H9 (cell line): ENCODE data around the gene DDOST. TPM values are rescaled to one million over a fixed set of nuclear protein-coding genes. Genes with fewer than 3 reads are reported as not detected.

ENCODE experiments used
- DNase-seq: peaks from one replicate; pipeline ENCODE4 v3.0.0-alpha.2; 2017
- H2AFZ ChIP-seq: one replicate; pipeline ENCODE4 v1.6.1; 2013; ENCODE audit warnings: mild to moderate bottlenecking, low read length, control low read depth, moderate library complexity
- H2AK5ac ChIP-seq: 2 replicates; pipeline ENCODE4 v1.6.1; 2013; ENCODE audit warnings: low read length, control low read depth, mixed read lengths; ENCODE audit not compliant: insufficient read length
- H2BK120ac ChIP-seq: one replicate; pipeline ENCODE4 v1.6.1; 2013; ENCODE audit warnings: low read depth, mild to moderate bottlenecking, low read length, control low read depth, inconsistent platforms; ENCODE audit not compliant: poor library complexity, severe bottlenecking
- H2BK12ac ChIP-seq: 2 replicates; pipeline ENCODE4 v1.6.1; 2013; ENCODE audit warnings: low read length, control low read depth, mixed read lengths, low read depth; ENCODE audit not compliant: insufficient read length
- H2BK15ac ChIP-seq: 2 replicates; pipeline ENCODE4 v1.6.1; 2013; ENCODE audit warnings: low read depth, low read length, control low read depth
- H2BK20ac ChIP-seq: one replicate; pipeline ENCODE4 v1.6.1; 2013; ENCODE audit warnings: low read depth, mild to moderate bottlenecking, low read length, control low read depth, inconsistent platforms; ENCODE audit not compliant: poor library complexity, severe bottlenecking
- H2BK5ac ChIP-seq: 2 replicates; pipeline ENCODE4 v1.6.1; 2013; ENCODE audit warnings: low read length, control low read depth, mixed read lengths; ENCODE audit not compliant: insufficient read length
- H3K14ac ChIP-seq: 2 replicates; pipeline ENCODE4 v1.6.1; 2013; ENCODE audit warnings: low read length, control low read depth; ENCODE audit not compliant: insufficient read depth
- H3K18ac ChIP-seq: 2 replicates; pipeline ENCODE4 v1.6.1; 2013; ENCODE audit warnings: low read depth, mild to moderate bottlenecking, mixed read lengths, low read length, control low read depth; ENCODE audit not compliant: insufficient read length
- H3K23ac ChIP-seq: 2 replicates; pipeline ENCODE4 v1.6.1; 2013; ENCODE audit warnings: low read length, control low read depth, mixed read lengths, low read depth; ENCODE audit not compliant: insufficient read length
- H3K23me2 ChIP-seq: 2 replicates; pipeline ENCODE4 v1.6.1; 2013; ENCODE audit warnings: low read depth, mild to moderate bottlenecking, mixed read lengths, low read length, control low read depth; ENCODE audit not compliant: insufficient read length, poor library complexity, severe bottlenecking
- H3K27ac ChIP-seq: 2 replicates; pipeline ENCODE4 v1.5.1; 2013; ENCODE audit warnings: low read length, control low read depth, mixed read lengths, low read depth; ENCODE audit not compliant: insufficient read length
- H3K27me3 ChIP-seq: 2 replicates; pipeline ENCODE4 v1.6.1; 2013; ENCODE audit warnings: low read length, control low read depth, inconsistent platforms; ENCODE audit not compliant: insufficient read depth
- H3K4ac ChIP-seq: 2 replicates; pipeline ENCODE4 v1.6.1; 2013; ENCODE audit warnings: low read depth, mild to moderate bottlenecking, control low read depth, inconsistent platforms, low read length, moderate library complexity
- H3K4me1 ChIP-seq: 2 replicates; pipeline ENCODE4 v1.6.1; 2013; ENCODE audit warnings: low read length, control low read depth, inconsistent platforms; ENCODE audit not compliant: insufficient read depth
- H3K4me2 ChIP-seq: 2 replicates; pipeline ENCODE4 v1.6.1; 2013; ENCODE audit warnings: low read length, control low read depth, mixed read lengths; ENCODE audit not compliant: insufficient read length, insufficient read depth
- H3K56ac ChIP-seq: 2 replicates; pipeline ENCODE4 v1.6.1; 2013; ENCODE audit warnings: low read depth, mild to moderate bottlenecking, mixed read lengths, low read length, control low read depth; ENCODE audit not compliant: insufficient read length
- H3K79me1 ChIP-seq: 2 replicates; pipeline ENCODE4 v1.6.1; 2013; ENCODE audit warnings: low read depth, mild to moderate bottlenecking, moderate library complexity, low read length, control low read depth, inconsistent platforms; ENCODE audit not compliant: insufficient read depth, poor library complexity, severe bottlenecking
- H3K79me2 ChIP-seq: 2 replicates; pipeline ENCODE4 v1.6.1; 2013; ENCODE audit warnings: low read length, control low read depth, inconsistent platforms; ENCODE audit not compliant: insufficient read depth
- H3K9ac ChIP-seq: 2 replicates; pipeline ENCODE4 v1.6.1; 2013; ENCODE audit warnings: low read length, control low read depth, mixed read lengths; ENCODE audit not compliant: insufficient read length; ENCODE audit errors: extremely low read depth
- H3K9me3 ChIP-seq: one replicate; pipeline ENCODE4 v1.6.1; 2013; ENCODE audit warnings: low read depth, low read length, inconsistent platforms; ENCODE audit not compliant: control insufficient read depth
- H3T11ph ChIP-seq: one replicate; pipeline ENCODE4 v1.6.1; 2013; ENCODE audit warnings: mild to moderate bottlenecking, low read length, control low read depth, inconsistent platforms
- H4K20me1 ChIP-seq: one replicate; pipeline ENCODE4 v1.6.1; 2013; ENCODE audit not compliant: control insufficient read depth, insufficient read length, insufficient read depth
- H4K5ac ChIP-seq: 2 replicates; pipeline ENCODE4 v1.6.1; 2013; ENCODE audit warnings: low read depth, mild to moderate bottlenecking, mixed read lengths, low read length, control low read depth; ENCODE audit not compliant: insufficient read length
- H4K8ac ChIP-seq: replicated peaks from 2 replicates; pipeline ENCODE4 v1.6.1; 2013; ENCODE audit warnings: low read length, control low read depth, mixed read lengths, low read depth; ENCODE audit not compliant: insufficient read length
- H4K91ac ChIP-seq: 2 replicates; pipeline ENCODE4 v1.6.1; 2013; ENCODE audit warnings: low read depth, mild to moderate bottlenecking, moderate library complexity, mixed read lengths, low read length, control low read depth; ENCODE audit not compliant: insufficient read length
- H3K27ac Mint-ChIP-seq, 3 experiments: 2 replicates in 2 of 3; 3 replicates in 1 of 3; pipeline ENCODE4 v1.8.0; 2020 to 2021; ENCODE audit warnings: mixed read lengths in 3 of 3, mild to moderate bottlenecking in 1 of 3, moderate library complexity in 1 of 3
- H3K27me3 Mint-ChIP-seq: 2 replicates; pipeline ENCODE4 v1.8.0; 2021; ENCODE audit warnings: low read depth, mild to moderate bottlenecking, moderate library complexity, mixed read lengths
- H3K36me3 Mint-ChIP-seq, 3 experiments: 2 replicates in 2 of 3; 3 replicates in 1 of 3; pipeline ENCODE4 v1.8.0; 2020 to 2021; ENCODE audit warnings: low read depth in 3 of 3, mixed read lengths in 3 of 3; ENCODE audit not compliant: insufficient read depth in 1 of 3
- H3K4me1 Mint-ChIP-seq, 2 experiments: 2 replicates each; pipeline ENCODE4 v1.8.0; 2020; ENCODE audit warnings: mixed read lengths in 2 of 2
- H3K4me3 Mint-ChIP-seq, 2 experiments: 2 replicates in 1 of 2; 3 replicates in 1 of 2; pipeline ENCODE4 v1.8.0; 2020 to 2021; ENCODE audit warnings: mild to moderate bottlenecking in 2 of 2, mixed read lengths in 2 of 2, moderate library complexity in 1 of 2
- H3K9me3 Mint-ChIP-seq, 2 experiments: 2 replicates in 1 of 2; 3 replicates in 1 of 2; pipeline ENCODE4 v1.8.0; 2020; ENCODE audit warnings: mild to moderate bottlenecking in 2 of 2, mixed read lengths in 2 of 2, moderate library complexity in 1 of 2
- CTCF ChIP-seq: fragments of 200-600 bp; sonication (generic); conservative IDR thresholded peaks from 3 replicates; pipeline ENCODE4 v1.8.0; 2021; ENCODE audit warnings: antibody characterized with exemption, mild to moderate bottlenecking
- WGBS: extraction: QIAGEN DNeasy Blood & Tissue Kit; methylation state at CpG from one replicate; pipeline ENCODE4 v1.1.7; 2013; ENCODE audit warnings: missing lambda C conversion rate, low lambda C conversion rate, mixed read lengths; ENCODE audit not compliant: insufficient read length; ENCODE audit errors: extremely low coverage; 5-methylcytosine and 5-hydroxymethylcytosine counted together
- total RNA-seq: library from RNA; stranded (reverse); gene quantifications from 2 replicates; pipeline ENCODE4 v1.2.1, GENCODE V29; 2021

Gene DDOST
- total RNA-seq, 1 experiment from 2014 or later = 255 TPM

GRCh38 chr1:20626098-20626427 lies 35.1 kb downstream of the DDOST start:
- H4K8ac ChIP-seq = no peak overlapping the region

More at GRCh38 chr1:20626098-20626427, 35.1 kb downstream of the DDOST start:
- Histone ChIP-seq H2BK20ac (no peak overlapping the region), H3K9ac (no peak overlapping the region), H3K18ac (no peak overlapping the region), H3K27ac (peak overlapping the region; percentile 55), H4K20me1 (no peaks in the 10 kb centered on the region), H3K56ac (no peak overlapping the region), H2AFZ (no peak overlapping the region), H2BK15ac (no peak overlapping the region), H3K4me1 (peaks cover 6% of the 10 kb centered on the region; the same call in 1 of the 2 replicates), H2AK5ac (no peak overlapping the region), H2BK12ac (no peak overlapping the region), H4K91ac (no peak overlapping the region), H2BK5ac (no peak overlapping the region), H3K23ac (no peak overlapping the region), H3T11ph (no peak overlapping the region), H3K4ac (no peak overlapping the region), H3K79me2 (no peaks in the 10 kb centered on the region), H3K14ac (no peak overlapping the region), H3K4me2 (peak overlapping the region; percentile 28), H3K79me1 (no peaks in the 10 kb centered on the region), H3K27me3 (no peaks in the 10 kb centered on the region), H4K5ac (peak overlapping the region; percentile 36), H2BK120ac (no peak overlapping the region), H3K9me3 (peaks cover 12% of the 10 kb centered on the region), H3K23me2 (no peaks in the 10 kb centered on the region)
- no peaks in the 10 kb centered on the region; the same call in 1 of the 2 replicates for H3K27me3 Mint-ChIP-seq
- TF ChIP-seq CTCF = no peak
- DNase-seq = no peak
- no peak overlapping the region; a peak in 1 of 5 replicates for H3K4me3 Mint-ChIP-seq
- peaks cover 39 to 40% of the 10 kb centered on the region in 2 experiments for H3K4me1 Mint-ChIP-seq
- WGBS = 83% methylated on average over 1 of the region's 1 CpG
- peaks cover 24 to 29% of the 10 kb centered on the region in 2 experiments for H3K9me3 Mint-ChIP-seq
- peak overlapping the region in 1 of 3 experiments; percentile 94; a peak in 2 of 7 replicates for H3K27ac Mint-ChIP-seq
- peaks cover 0 to 27% (median 19%) of the 10 kb centered on the region in 3 experiments; a peak in 6 of 7 replicates for H3K36me3 Mint-ChIP-seq
